ENCODE data around the gene CLDN19. TPM values are rescaled to one million over a fixed set of nuclear protein-coding genes. Genes with fewer than 3 reads are reported as not detected.

Gene CLDN19
- total RNA-seq, 1 experiment from 2014 or later = 12.5 TPM

- H3K14ac ChIP-seq (ENCODE audit: insufficient read depth, low read length) = no peak overlapping the region
- H2AK5ac ChIP-seq (ENCODE audit: insufficient read length, low read length) = no peak overlapping the region
- H3K27me3 ChIP-seq (ENCODE audit: insufficient read depth, low read length) = no peaks in the 10 kb centered on the region
- H2BK12ac ChIP-seq (ENCODE audit: insufficient read length, low read depth, low read length) = no peak overlapping the region
- no peak overlapping the region for H4K5ac ChIP-seq (ENCODE audit: insufficient read length, low read depth, low read length)
- H3K23me2 ChIP-seq (ENCODE audit: insufficient read length, low read depth, low read length, poor library complexity, severe bottlenecking) = no peaks in the 10 kb centered on the region
- no peak overlapping the region for H3K27ac ChIP-seq (ENCODE audit: insufficient read length, low read depth, low read length)
- H3K56ac ChIP-seq (ENCODE audit: insufficient read length, low read depth, low read length) = no peak overlapping the region
- no peaks in the 10 kb centered on the region for H3K9me3 ChIP-seq (ENCODE audit: control insufficient read depth, low read depth, low read length)
- DNase-seq = no peak
- H3K18ac ChIP-seq (ENCODE audit: insufficient read length, low read depth, low read length) = no peak overlapping the region
- H2BK120ac ChIP-seq (ENCODE audit: low read depth, low read length, poor library complexity, severe bottlenecking) = no peak overlapping the region
- no peak overlapping the region for H3K4ac ChIP-seq (ENCODE audit: low read depth, low read length)
- no peaks in the 10 kb centered on the region for H3K4me1 ChIP-seq (ENCODE audit: insufficient read depth, low read length)
- H3K79me2 ChIP-seq (ENCODE audit: insufficient read depth, low read length) = 0 out of 2 replicates have a peak, but pooled peaks cover 3% of the 10 kb centered on the region
- H3K27ac Mint-ChIP-seq = no peak overlapping the region
- H3K27me3 Mint-ChIP-seq (ENCODE audit: low read depth) = no peaks in the 10 kb centered on the region
- H2AFZ ChIP-seq (ENCODE audit: low read length) = no peak overlapping the region
- H4K20me1 ChIP-seq (ENCODE audit: control insufficient read depth, insufficient read depth, insufficient read length) = no peaks in the 10 kb centered on the region
- H2BK20ac ChIP-seq (ENCODE audit: low read depth, low read length, poor library complexity, severe bottlenecking) = no peak overlapping the region
- H3K4me2 ChIP-seq (ENCODE audit: insufficient read depth, insufficient read length, low read length) = no peak overlapping the region
- H3K4me3 Mint-ChIP-seq = no peak overlapping the region
- no peak overlapping the region for H3K9ac ChIP-seq (ENCODE audit: extremely low read depth, insufficient read length, low read length)
- H4K8ac ChIP-seq (replicated peaks; ENCODE audit: insufficient read length, low read depth, low read length) = no peak overlapping the region
- H3T11ph ChIP-seq (ENCODE audit: low read length) = no peak overlapping the region
- peaks cover 20 to 57% (median 54%) of the 10 kb centered on the region in 3 experiments for H3K36me3 Mint-ChIP-seq (ENCODE audit: insufficient read depth in 1 of 3, low read depth in 3 of 3)
- no peak overlapping the region for H3K23ac ChIP-seq (ENCODE audit: insufficient read length, low read depth, low read length)
- no peaks in the 10 kb centered on the region for H3K9me3 Mint-ChIP-seq
- no peaks in the 10 kb centered on the region for H3K79me1 ChIP-seq (ENCODE audit: insufficient read depth, low read depth, low read length, poor library complexity, severe bottlenecking)
- no peak overlapping the region for H2BK15ac ChIP-seq (ENCODE audit: low read depth, low read length)
- no peaks in the 10 kb centered on the region; a peak in 1 of 4 replicates for H3K4me1 Mint-ChIP-seq
- no peak overlapping the region for H2BK5ac ChIP-seq (ENCODE audit: insufficient read length, low read length)
- no CpG with 5 or more reads among the region's 2 CpGs for WGBS (ENCODE audit: extremely low coverage, insufficient read length, low lambda C conversion rate)
- TF ChIP-seq, protein P1, sequence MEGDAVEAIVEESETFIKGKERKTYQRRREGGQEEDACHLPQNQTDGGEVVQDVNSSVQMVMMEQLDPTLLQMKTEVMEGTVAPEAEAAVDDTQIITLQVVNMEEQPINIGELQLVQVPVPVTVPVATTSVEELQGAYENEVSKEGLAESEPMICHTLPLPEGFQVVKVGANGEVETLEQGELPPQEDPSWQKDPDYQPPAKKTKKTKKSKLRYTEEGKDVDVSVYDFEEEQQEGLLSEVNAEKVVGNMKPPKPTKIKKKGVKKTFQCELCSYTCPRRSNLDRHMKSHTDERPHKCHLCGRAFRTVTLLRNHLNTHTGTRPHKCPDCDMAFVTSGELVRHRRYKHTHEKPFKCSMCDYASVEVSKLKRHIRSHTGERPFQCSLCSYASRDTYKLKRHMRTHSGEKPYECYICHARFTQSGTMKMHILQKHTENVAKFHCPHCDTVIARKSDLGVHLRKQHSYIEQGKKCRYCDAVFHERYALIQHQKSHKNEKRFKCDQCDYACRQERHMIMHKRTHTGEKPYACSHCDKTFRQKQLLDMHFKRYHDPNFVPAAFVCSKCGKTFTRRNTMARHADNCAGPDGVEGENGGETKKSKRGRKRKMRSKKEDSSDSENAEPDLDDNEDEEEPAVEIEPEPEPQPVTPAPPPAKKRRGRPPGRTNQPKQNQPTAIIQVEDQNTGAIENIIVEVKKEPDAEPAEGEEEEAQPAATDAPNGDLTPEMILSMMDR (conservative IDR thresholded peaks at IDR 0.05) = no peak
- H4K91ac ChIP-seq (ENCODE audit: insufficient read length, low read depth, low read length) = no peak overlapping the region
Observed at GRCh38 chr1:42773420-42773819, 33.4 kb upstream of the CLDN19 start.

Measured in H9 (cell line).